Heart left ventricle (tissue), 13 donors: ENCODE measurements around the gene CDKL5.

Experiments used
- CTCF ChIP-seq, 12 donors: fragments of 200-600 bp; sonication (generic) in 4 of 12; IDR thresholded peaks; one replicate each; pipeline versions ENCODE4 v1.5.0 to v1.8.0; 2018 to 2022; ENCODE audit warnings: antibody characterized with exemption in 12 of 12, mild to moderate bottlenecking in 5 of 12
- POLR2A ChIP-seq, 2 donors: fragments of 450-650 bp; IDR thresholded peaks; one replicate each; pipeline ENCODE4 v1.6.1; 2017; ENCODE audit warnings: antibody characterized with exemption in 2 of 2, mild to moderate bottlenecking in 2 of 2, moderate library complexity in 2 of 2
- donor health status: ischemic (EF 13 %, LVEDD 7.1; RV severe dilation, severe dysfunction).
- donor health status: DM: no; HTN: yes; CAD: no.
- donor health status: DM: no; HTN: no; CAD: no.
- donor health status: ischemic (EF 25% LVEDD 6.9; RV normal size, moderate dysfunction).
- donor health status: ischemic (EF 25% LVEDD 5.7; RV mildly dilated, moderate dysfunction).
- donor health status: ischemic (EF 35%, LVEDD 5.7; RV mildly dilated, moderate dysfunction).
- donor health status: nonischemic (EF 11% LVEDD 7.7; RV severe dilation, severe dysfunction).
- donor health status: DM: yes; HTN: yes; CAD: no.
- donor health status: PGD.
- donor health status: ischemic (EF 29% LVEDD 5.4; RV normal size, mild dysfunction).
- donor health status: nonischemic (EF 23%, LVEDD 6.1; RV moderate dilation, normal function).

- TF ChIP-seq CTCF (IDR thresholded peaks at IDR 0.05) (no peak), POLR2A (IDR thresholded peaks at IDR 0.05) (no peak)
These were observed 168.7 kb downstream of the CDKL5 start for GRCh38 chrX:18594079-18594478.
